PFSK-1 (cell line): ENCODE results near the gene ELL.

Experiments used
- FOXP2 ChIP-seq: optimal IDR thresholded peaks from 2 replicates; pipeline ENCODE3; 2011; ENCODE audit warnings: borderline replicate concordance, control low read depth, inconsistent platforms; ENCODE audit not compliant: insufficient read depth; ENCODE audit errors: extremely low read length, extremely low read depth
- POLR2AphosphoS5 ChIP-seq: IDR thresholded peaks from 2 replicates; pipeline ENCODE4 v1.6.1; 2012; ENCODE audit warnings: low read depth, mild to moderate bottlenecking, control low read depth, low read length, moderate library complexity
- SIN3A ChIP-seq: IDR thresholded peaks from 2 replicates; pipeline ENCODE4 v1.6.1; 2012; ENCODE audit warnings: mild to moderate bottlenecking, low read length, moderate library complexity, borderline replicate concordance; ENCODE audit not compliant: insufficient read depth
- TAF1 ChIP-seq: IDR thresholded peaks from 2 replicates; pipeline ENCODE4 v1.6.1; 2012; ENCODE audit warnings: low read length, control low read depth, borderline replicate concordance; ENCODE audit not compliant: insufficient read depth
- TF ChIP-seq, protein P1 (sequence below), 2 experiments: IDR thresholded peaks; 2 replicates each; pipeline versions ENCODE4 v1.6.1 to v1.8.0; 2011 to 2012; ENCODE audit warnings: low read depth in 2 of 2, low read length in 2 of 2, control low read depth in 1 of 2, inconsistent platforms in 1 of 2, mild to moderate bottlenecking in 1 of 2, moderate library complexity in 1 of 2; ENCODE audit not compliant: insufficient read depth in 1 of 2

Gene ELL

DNA sequence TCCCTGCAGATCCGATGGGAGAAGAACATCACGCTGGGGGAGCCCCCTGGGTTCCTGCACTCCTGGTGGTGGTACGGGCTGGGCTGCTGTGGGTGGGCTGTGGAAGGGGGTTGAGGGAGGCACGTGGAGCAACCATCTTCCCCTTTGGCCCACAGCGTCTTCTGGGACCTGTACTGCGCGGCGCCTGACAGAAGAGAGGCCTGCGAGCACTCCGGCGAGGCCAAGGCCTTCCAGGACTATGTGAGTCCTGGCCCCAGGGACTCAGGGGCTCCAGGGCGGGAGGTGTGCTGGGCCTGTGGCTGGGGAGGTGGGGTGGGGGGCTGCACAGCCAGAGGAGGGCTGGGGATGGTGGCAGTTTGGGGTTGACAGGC lies 94.1 kb downstream of the ELL start:
- TF ChIP-seq FOXP2 (no peak), SIN3A (no peak), POLR2AphosphoS5 (no peak), TAF1 (no peak)
- TF ChIP-seq, protein P1, sequence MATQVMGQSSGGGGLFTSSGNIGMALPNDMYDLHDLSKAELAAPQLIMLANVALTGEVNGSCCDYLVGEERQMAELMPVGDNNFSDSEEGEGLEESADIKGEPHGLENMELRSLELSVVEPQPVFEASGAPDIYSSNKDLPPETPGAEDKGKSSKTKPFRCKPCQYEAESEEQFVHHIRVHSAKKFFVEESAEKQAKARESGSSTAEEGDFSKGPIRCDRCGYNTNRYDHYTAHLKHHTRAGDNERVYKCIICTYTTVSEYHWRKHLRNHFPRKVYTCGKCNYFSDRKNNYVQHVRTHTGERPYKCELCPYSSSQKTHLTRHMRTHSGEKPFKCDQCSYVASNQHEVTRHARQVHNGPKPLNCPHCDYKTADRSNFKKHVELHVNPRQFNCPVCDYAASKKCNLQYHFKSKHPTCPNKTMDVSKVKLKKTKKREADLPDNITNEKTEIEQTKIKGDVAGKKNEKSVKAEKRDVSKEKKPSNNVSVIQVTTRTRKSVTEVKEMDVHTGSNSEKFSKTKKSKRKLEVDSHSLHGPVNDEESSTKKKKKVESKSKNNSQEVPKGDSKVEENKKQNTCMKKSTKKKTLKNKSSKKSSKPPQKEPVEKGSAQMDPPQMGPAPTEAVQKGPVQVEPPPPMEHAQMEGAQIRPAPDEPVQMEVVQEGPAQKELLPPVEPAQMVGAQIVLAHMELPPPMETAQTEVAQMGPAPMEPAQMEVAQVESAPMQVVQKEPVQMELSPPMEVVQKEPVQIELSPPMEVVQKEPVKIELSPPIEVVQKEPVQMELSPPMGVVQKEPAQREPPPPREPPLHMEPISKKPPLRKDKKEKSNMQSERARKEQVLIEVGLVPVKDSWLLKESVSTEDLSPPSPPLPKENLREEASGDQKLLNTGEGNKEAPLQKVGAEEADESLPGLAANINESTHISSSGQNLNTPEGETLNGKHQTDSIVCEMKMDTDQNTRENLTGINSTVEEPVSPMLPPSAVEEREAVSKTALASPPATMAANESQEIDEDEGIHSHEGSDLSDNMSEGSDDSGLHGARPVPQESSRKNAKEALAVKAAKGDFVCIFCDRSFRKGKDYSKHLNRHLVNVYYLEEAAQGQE (IDR thresholded peaks at IDR 0.05; ENCODE audit: insufficient read depth in 1 of 2, low read depth in 2 of 2, low read length in 2 of 2), result no peak

DNA sequence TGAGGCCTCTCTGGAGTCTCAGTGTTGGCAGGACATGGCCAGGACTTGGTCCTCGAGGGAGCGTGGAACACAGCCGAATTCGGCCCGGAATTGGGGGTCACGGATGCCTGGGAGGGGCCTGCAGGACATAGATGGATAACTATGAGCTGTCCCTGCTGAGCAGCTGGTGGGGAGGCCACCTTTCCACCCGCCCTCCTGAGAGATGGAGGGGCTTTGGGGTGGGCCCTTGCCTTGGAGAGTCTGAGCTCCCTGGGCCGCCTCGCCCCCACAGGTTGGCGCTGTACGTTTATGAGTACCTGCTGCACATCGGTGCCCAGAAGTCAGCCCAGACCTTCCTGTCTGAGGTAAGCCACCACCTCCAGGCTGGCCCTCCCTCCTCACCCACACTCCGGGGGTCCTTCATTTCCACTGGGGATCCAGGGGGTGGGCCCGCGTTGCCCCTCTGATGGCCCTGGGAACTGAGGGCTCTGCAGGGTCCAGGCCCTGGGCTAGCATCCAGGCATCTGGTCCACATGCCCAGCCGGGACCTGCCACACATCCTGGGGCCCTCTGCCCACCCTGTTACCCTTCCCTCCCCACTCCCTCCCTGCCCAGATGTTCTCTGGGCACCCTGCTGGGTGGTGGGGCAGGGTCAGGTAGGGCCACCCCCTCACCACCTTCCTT lies 94.7 kb downstream of the ELL start:
- TF ChIP-seq, protein P1 (IDR thresholded peaks at IDR 0.05; ENCODE audit: insufficient read depth in 1 of 2, low read depth in 2 of 2, low read length in 2 of 2), result no peak
- no peak for TF ChIP-seq SIN3A
- TF ChIP-seq FOXP2, result no peak
- no peak for TF ChIP-seq POLR2AphosphoS5
- no peak for TF ChIP-seq TAF1

DNA sequence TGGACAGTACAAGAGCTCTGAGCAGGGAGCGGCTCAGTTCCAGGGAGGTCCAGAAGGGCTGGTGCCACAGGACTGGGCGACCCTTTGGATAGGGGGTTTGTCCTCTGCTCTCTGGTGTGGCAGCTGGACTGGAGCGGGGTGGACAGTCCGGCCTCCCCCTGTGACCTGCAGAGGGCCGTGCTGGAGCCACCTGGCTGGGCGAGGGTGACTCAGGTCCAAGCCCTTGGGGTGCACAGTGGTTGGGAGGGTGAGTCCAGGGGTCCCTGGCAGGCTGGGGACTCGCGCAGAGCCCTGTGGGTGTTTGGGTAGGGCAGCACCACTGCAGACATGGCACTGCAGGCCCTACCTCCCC lies 95.5 kb downstream of the ELL start:
- TF ChIP-seq FOXP2, result no peak
- no peak for TF ChIP-seq TAF1

DNA sequence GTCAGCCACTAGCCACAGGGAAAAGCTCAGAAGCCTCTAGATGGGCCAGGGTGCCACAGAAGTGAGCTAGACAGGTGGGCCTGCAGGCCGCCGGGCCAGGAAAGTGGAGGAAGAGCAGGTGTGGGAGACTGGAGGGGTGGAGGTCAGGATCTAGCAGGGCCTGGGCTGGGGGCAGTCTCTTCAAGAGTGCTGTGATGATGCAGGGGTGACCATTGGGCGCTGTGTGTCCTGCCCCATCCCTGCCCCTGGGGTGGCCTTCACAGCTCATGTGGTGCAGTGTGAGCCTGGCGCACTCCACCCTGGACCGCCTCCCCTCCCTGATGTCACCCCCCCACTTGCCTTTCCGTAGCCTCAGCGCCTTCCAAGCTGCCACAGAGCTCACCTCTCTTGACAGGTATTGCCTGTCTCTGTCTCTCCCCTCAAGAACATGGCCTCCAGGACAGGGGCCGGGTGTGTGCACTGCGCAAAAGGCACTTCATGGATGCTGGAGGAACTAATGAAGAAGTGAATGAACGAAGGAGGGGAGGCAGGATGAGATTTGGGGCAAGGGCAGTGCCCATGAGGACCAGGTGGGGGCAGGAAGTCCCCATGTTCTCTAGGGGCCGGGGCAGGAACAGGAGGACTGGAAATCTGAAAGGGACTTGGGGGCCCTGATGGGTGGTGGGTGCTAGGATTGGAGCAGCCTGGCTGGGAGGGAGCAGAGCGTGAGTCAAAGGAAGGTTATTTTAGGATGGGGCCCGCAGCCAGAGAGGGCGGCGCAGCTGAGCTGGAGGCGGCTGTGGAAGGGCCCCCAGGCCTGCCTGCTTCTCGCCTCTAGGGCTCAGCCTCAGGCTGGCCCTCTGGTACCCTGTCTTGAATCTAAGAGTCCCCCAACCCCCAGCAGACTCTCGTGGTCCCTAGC lies 96.1 kb downstream of the ELL start:
- no peak for TF ChIP-seq TAF1
- TF ChIP-seq, protein P1 (IDR thresholded peaks at IDR 0.05; ENCODE audit: insufficient read depth in 1 of 2, low read depth in 2 of 2, low read length in 2 of 2), result no peak
- no peak for TF ChIP-seq SIN3A
- TF ChIP-seq POLR2AphosphoS5, result no peak
- TF ChIP-seq FOXP2, result no peak

DNA sequence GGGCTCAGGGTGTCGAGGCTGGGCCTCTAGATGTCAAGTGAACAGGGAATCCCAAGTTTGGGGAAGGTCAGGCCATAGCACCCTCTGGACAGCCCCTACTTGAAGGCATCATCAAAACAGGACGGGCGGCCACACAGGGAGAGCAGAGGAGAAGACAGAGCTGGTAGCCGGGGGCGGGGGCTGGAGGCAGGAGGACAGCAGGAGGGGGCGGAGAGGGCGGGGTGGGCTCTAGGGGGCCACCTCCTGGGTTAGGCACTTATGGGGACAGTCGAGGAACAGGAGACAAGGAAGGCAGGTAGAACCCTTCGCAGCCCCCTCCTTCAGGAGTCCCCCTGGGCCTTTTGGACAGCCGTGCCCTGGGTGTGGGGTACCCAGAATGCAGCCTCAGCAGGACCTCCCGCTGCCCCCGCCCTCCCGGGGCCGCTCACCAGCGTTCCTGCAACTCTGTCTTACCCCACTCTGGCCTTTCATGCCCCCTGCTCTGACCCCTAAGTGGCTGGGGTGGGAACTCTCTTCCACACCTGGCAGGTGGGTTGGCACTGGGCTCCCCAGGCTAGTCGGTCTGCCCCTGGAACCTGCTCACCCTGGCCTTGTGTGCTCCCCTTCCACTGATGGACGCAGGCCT lies 96.9 kb downstream of the ELL start:
- TF ChIP-seq SIN3A (no peak), TAF1 (no peak), FOXP2 (no peak), POLR2AphosphoS5 (no peak)
- TF ChIP-seq, protein P1 (IDR thresholded peaks at IDR 0.05; ENCODE audit: insufficient read depth in 1 of 2, low read depth in 2 of 2, low read length in 2 of 2), result no peak
